Upper lobe of left lung (tissue), 6 donors: Measurements from ENCODE around the gene BRI3BP. TPM values are rescaled to one million over a fixed set of nuclear protein-coding genes. Genes with fewer than 3 reads are reported as not detected.
A peak's percentile ranks its signal among the peaks of the same experiment; 100 is the strongest.

Experiments
- ATAC-seq, 2 donors: fragments of 200-7000 bp; cut with Tn5 transposase; one replicate each; pipeline ENCODE4 v1.9.1; 2022; ENCODE audit warnings: mild to moderate bottlenecking in 2 of 2, moderate library complexity in 2 of 2; ENCODE audit not compliant: low FRiP score in 2 of 2
- DNase-seq, 2 donors: peaks; one replicate each; pipeline ENCODE4 v3.0.0-alpha.2; 2019 to 2020
- H3K27ac ChIP-seq, 4 donors: fragments of 200-600 bp; sonication (generic); one replicate each; pipeline ENCODE4 v1.5.1; 2016 to 2019
- H3K27me3 ChIP-seq, 4 donors: fragments of 200-600 bp; sonication (generic); one replicate each; pipeline ENCODE4 v1.5.1; 2017 to 2019
- H3K36me3 ChIP-seq, 4 donors: fragments of 200-600 bp; sonication (generic); one replicate each; pipeline ENCODE4 v1.5.1; 2016 to 2019
- H3K4me1 ChIP-seq, 4 donors: fragments of 200-600 bp; sonication (generic); one replicate each; pipeline ENCODE4 v1.5.1; 2018 to 2019
- H3K4me3 ChIP-seq, 4 donors: fragments of 200-600 bp; sonication (generic); one replicate each; pipeline ENCODE4 v1.5.1; 2017 to 2019; ENCODE audit warnings: mild to moderate bottlenecking in 2 of 4, moderate library complexity in 1 of 4
- H3K9me3 ChIP-seq, 4 donors: fragments of 200-600 bp; sonication (generic); one replicate each; pipeline ENCODE4 v1.5.1; 2018 to 2019
- EP300 ChIP-seq, 4 donors: sonication (generic); formaldehyde crosslinking; IDR thresholded peaks; one replicate each; pipeline ENCODE4 v1.5.1; 2017; ENCODE audit warnings: antibody characterized with exemption in 4 of 4, control low read depth in 2 of 4
- POLR2A ChIP-seq, 4 donors: fragments of 450-650 bp; IDR thresholded peaks; one replicate each; pipeline ENCODE4 v1.5.1; 2016 to 2017; ENCODE audit warnings: antibody characterized with exemption in 4 of 4, mild to moderate bottlenecking in 2 of 4
- POLR2AphosphoS5 ChIP-seq, 2 donors: sonication (generic); formaldehyde crosslinking; IDR thresholded peaks; one replicate each; pipeline ENCODE4 v1.5.1; 2017; ENCODE audit warnings: antibody characterized with exemption in 2 of 2
- WGBS, 2 donors: methylation state at CpG; one replicate each; pipeline ENCODE4 v1.1.5; 2017 to 2018; 5-methylcytosine and 5-hydroxymethylcytosine counted together
- total RNA-seq, 6 donors: library from RNA; depleted of rRNA in 4 of 6; stranded (reverse); fragments of >200 nt in 4 of 6; gene quantifications; one replicate each; pipeline versions ENCODE4 v1.1.0 to v1.2.1, GENCODE V29; 2016 to 2021
- TF ChIP-seq, protein P1 (sequence below), 6 experiments: fragments of 450-650 bp in 4 of 6; fragments of 200-600 bp in 2 of 6; sonication (generic) in 2 of 6; IDR thresholded peaks; one replicate each; pipeline ENCODE4 v1.5.1; 2016 to 2019; ENCODE audit warnings: antibody characterized with exemption in 6 of 6
- donor health status: DM: no; HTN: no; CAD: no; lungs with moderate emphysema.
- donor health status: DM: no; HTN: yes; CAD: no; lungs with severe emphysema.

The BRI3BP gene
- total RNA-seq, 6 donors from 2014 or later: 3.1 to 8.5 (median 6.7) TPM

DNA sequence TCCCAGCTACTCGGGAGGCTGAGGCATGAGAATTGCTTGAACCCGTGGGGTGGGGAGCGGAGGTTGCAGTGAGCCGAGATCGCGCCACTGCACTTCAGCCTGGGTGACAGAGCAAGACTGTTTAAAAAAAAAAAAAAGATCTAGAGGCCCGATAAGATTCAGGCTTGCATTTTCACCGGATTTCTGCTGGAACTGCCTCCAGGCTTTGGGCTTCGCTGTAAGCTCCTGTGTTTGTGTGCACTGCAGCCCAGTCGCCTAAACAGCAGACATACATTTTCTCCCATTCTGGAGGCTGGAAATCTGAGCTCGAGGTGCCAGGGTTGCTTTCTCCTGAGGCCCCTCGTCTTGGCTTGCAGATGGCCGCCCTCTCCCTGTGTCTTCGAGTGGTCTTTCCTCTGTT lies 12.2 kb downstream of the BRI3BP start:
- no peak for DNase-seq
- no peak for ATAC-seq

DNA sequence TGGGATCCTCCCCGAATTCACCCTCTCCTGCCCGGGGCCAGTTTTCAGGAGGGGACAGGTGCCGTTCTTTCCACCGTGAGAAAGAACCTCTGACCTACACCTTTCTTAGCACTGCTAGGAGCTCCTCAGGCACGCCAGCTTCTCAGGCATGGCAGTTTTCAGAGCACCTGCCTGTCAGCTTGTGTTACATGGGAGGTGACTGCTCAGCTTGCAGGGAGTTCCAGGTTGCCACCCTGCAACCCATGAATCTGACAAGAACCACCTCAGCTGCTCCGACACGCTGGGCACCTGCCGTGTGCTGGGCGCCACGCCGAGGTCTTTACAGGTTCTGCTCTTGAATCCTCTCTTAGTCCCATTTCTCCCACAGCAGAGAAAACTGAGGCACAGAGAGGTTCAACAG lies 12.9 kb downstream of the BRI3BP start:
- WGBS, 2 donors: 84 to 97% methylated on average over 6 to 11 of the region's 11 CpGs
- Histone ChIP-seq H3K27me3 (no peaks in the 10 kb centered on the region), H3K36me3 (no peaks in the 10 kb centered on the region)

More for the DNA sequence above, 12.2 kb downstream of the BRI3BP start:
- Histone ChIP-seq H3K36me3 (no peaks in the 10 kb centered on the region), H3K27ac (no peak overlapping the region), H3K4me3 (no peak overlapping the region), H3K4me1 (no peaks in the 10 kb centered on the region), H3K27me3 (no peaks in the 10 kb centered on the region), H3K9me3 (no peaks in the 10 kb centered on the region)
- 77 to 93% methylated on average over 14 of the region's 14 CpGs for WGBS, 2 donors
- TF ChIP-seq POLR2A (IDR thresholded peaks at IDR 0.05) (no peak), EP300 (IDR thresholded peaks at IDR 0.05) (no peak), POLR2AphosphoS5 (IDR thresholded peaks at IDR 0.05) (no peak)
- TF ChIP-seq, protein P1, sequence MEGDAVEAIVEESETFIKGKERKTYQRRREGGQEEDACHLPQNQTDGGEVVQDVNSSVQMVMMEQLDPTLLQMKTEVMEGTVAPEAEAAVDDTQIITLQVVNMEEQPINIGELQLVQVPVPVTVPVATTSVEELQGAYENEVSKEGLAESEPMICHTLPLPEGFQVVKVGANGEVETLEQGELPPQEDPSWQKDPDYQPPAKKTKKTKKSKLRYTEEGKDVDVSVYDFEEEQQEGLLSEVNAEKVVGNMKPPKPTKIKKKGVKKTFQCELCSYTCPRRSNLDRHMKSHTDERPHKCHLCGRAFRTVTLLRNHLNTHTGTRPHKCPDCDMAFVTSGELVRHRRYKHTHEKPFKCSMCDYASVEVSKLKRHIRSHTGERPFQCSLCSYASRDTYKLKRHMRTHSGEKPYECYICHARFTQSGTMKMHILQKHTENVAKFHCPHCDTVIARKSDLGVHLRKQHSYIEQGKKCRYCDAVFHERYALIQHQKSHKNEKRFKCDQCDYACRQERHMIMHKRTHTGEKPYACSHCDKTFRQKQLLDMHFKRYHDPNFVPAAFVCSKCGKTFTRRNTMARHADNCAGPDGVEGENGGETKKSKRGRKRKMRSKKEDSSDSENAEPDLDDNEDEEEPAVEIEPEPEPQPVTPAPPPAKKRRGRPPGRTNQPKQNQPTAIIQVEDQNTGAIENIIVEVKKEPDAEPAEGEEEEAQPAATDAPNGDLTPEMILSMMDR (IDR thresholded peaks at IDR 0.05): no peak

DNA sequence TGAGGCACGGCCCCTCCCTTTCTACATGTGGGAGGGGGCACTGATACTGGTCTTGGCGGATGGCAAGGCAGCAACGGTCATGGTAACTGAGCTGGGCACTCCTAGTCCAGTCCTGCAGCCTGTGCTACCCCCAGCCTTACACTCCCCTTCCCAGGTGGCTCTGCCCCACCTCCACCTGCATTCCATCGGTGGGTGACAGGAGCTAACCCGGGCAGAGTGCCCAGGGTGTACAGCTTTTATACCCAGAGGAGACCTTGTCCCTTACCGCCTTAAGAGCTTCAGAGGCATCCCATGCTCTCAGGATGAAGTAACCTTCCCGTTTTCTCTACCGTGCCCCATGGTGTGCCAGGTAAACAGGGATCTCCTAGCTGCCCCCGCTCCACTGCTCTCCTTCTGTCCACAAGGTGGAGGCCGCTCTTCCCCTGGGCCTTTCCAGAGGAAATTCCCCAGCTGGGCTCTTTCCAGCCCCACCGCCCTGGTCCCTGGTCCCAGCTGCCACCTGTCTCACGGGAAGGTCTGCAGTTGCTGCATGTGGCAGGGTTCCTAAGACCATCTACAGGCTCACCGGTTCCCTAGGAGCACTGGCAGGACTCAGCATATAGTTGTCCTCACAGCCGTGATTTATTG lies 20.5 kb downstream of the BRI3BP start:
- peaks cover 0 to 14% (median 0%) of the 10 kb centered on the region in 4 donors for H3K36me3 ChIP-seq
- no peak overlapping the region for H3K4me3 ChIP-seq
- peak in 1 of 2 donors; percentile 52 for ATAC-seq
- no peaks in the 10 kb centered on the region for H3K27me3 ChIP-seq
- no peaks in the 10 kb centered on the region for H3K4me1 ChIP-seq
- H3K27ac ChIP-seq: no peak overlapping the region
- DNase-seq: peak in 1 of 2 donors; percentile 36
- TF ChIP-seq POLR2A (IDR thresholded peaks at IDR 0.05) (no peak), POLR2AphosphoS5 (IDR thresholded peaks at IDR 0.05) (no peak), EP300 (IDR thresholded peaks at IDR 0.05) (no peak)
- TF ChIP-seq, protein P1 (IDR thresholded peaks at IDR 0.05): no peak
- 71 to 77% methylated on average over 11 to 14 of the region's 14 CpGs for WGBS, 2 donors
- H3K9me3 ChIP-seq: no peaks in the 10 kb centered on the region

More for the DNA sequence above, 12.9 kb downstream of the BRI3BP start:
- Histone ChIP-seq H3K27ac (no peak overlapping the region), H3K4me3 (no peak overlapping the region), H3K9me3 (no peaks in the 10 kb centered on the region), H3K4me1 (no peaks in the 10 kb centered on the region)
- ATAC-seq: no peak
- TF ChIP-seq POLR2A (IDR thresholded peaks at IDR 0.05): no peak
- TF ChIP-seq POLR2AphosphoS5 (IDR thresholded peaks at IDR 0.05): no peak
- TF ChIP-seq, protein P1 (IDR thresholded peaks at IDR 0.05): no peak
- no peak for TF ChIP-seq EP300 (IDR thresholded peaks at IDR 0.05)
- no peak for DNase-seq

DNA sequence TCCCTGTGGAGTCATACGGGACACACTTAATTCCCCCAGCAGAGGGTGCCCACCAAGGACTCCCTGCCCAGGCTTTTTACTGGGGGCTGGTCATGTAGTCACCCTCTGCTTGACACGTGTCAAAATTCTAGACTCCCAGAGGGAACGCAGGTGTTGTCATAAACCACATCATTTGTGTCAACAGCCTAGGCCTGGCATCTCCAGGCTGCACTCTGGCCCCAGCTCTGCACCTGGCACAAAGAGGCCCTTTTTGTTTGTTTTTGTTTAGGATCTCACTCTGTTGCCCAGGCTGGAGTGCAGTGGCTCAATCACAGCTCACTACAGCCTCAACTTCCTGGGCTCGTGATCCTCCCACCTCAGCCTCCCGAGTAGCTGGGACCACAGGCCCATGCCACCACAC lies 21.1 kb downstream of the BRI3BP start:
- ATAC-seq (no peak), DNase-seq (no peak)
- H3K4me3 ChIP-seq: no peak overlapping the region
- H3K36me3 ChIP-seq: peaks cover 0 to 14% (median 0%) of the 10 kb centered on the region in 4 donors
- no peak overlapping the region for H3K27ac ChIP-seq
- H3K4me1 ChIP-seq: no peaks in the 10 kb centered on the region
- no peaks in the 10 kb centered on the region for H3K27me3 ChIP-seq
- 86 to 93% methylated on average over 5 of the region's 5 CpGs for WGBS, 2 donors
- TF ChIP-seq POLR2A (IDR thresholded peaks at IDR 0.05) (no peak), POLR2AphosphoS5 (IDR thresholded peaks at IDR 0.05) (no peak), EP300 (IDR thresholded peaks at IDR 0.05) (no peak)
- TF ChIP-seq, protein P1 (IDR thresholded peaks at IDR 0.05): no peak
- no peaks in the 10 kb centered on the region for H3K9me3 ChIP-seq
